ENCODE results near the gene SLC19A1.

SLC19A1 gene

GRCh38 chr21:45573452-45574035, 31.3 kb upstream of the SLC19A1 start:
- TF ChIP-seq CTCF (IDR thresholded peaks at IDR 0.05; ENCODE audit: control insufficient read depth, insufficient read depth, low read depth, low read length, missing control alignments) = no peak
- no peak for DNase-seq (ENCODE audit: low read depth)

GRCh38 chr21:45572783-45573451, 30.7 kb upstream of the SLC19A1 start:
- no peak for TF ChIP-seq CTCF (IDR thresholded peaks at IDR 0.05; ENCODE audit: control insufficient read depth, insufficient read depth, low read depth, low read length, missing control alignments)
- no peak overlapping the region for H3K4me3 ChIP-seq (ENCODE audit: control insufficient read depth, low read depth, low read length)
- no peak for DNase-seq (ENCODE audit: low read depth)

More at GRCh38 chr21:45573452-45574035, 31.3 kb upstream of the SLC19A1 start:
- H3K4me3 ChIP-seq (ENCODE audit: control insufficient read depth, low read depth, low read length) = no peak overlapping the region

GRCh38 chr21:45572231-45572630, 30.0 kb upstream of the SLC19A1 start:
- H3K4me3 ChIP-seq (ENCODE audit: control insufficient read depth, low read depth, low read length) = no peak overlapping the region
- DNase-seq (ENCODE audit: low read depth) = no peak
- TF ChIP-seq CTCF (IDR thresholded peaks at IDR 0.05; ENCODE audit: control insufficient read depth, insufficient read depth, low read depth, low read length, missing control alignments) = no peak

GRCh38 chr21:45571641-45572040, 29.4 kb upstream of the SLC19A1 start:
- H3K4me3 ChIP-seq (ENCODE audit: control insufficient read depth, low read depth, low read length) = no peak overlapping the region
- no peak for TF ChIP-seq CTCF (IDR thresholded peaks at IDR 0.05; ENCODE audit: control insufficient read depth, insufficient read depth, low read depth, low read length, missing control alignments)
- no peak for DNase-seq (ENCODE audit: low read depth)

- no peak overlapping the region for H3K4me3 ChIP-seq (ENCODE audit: control insufficient read depth, low read depth, low read length)
- peak; percentile 56 for DNase-seq (ENCODE audit: low read depth)
- no peak for TF ChIP-seq CTCF (IDR thresholded peaks at IDR 0.05; ENCODE audit: control insufficient read depth, insufficient read depth, low read depth, low read length, missing control alignments)
These were observed 28.8 kb upstream of the SLC19A1 start for GRCh38 chr21:45570826-45571601.

- DNase-seq (ENCODE audit: low read depth) = no peak
- TF ChIP-seq CTCF (IDR thresholded peaks at IDR 0.05; ENCODE audit: control insufficient read depth, insufficient read depth, low read depth, low read length, missing control alignments) = no peak
- H3K4me3 ChIP-seq (ENCODE audit: control insufficient read depth, low read depth, low read length) = no peak overlapping the region
These were observed 27.8 kb upstream of the SLC19A1 start for GRCh38 chr21:45570071-45570470.

All from AG09309 (cell line).